GM18499 (cell line): ENCODE results near the gene LPCAT1.
"Not testable (repeated sequence)": the region's sequence is repeated elsewhere in the genome, so short reads cannot be mapped to it uniquely, and the experiment has no call there.

Experiments
- ATAC-seq: cut with Tn5 transposase; IDR thresholded peaks from one replicate; pipeline ENCODE4 v1.9.1; 2021; ENCODE audit warnings: moderate number of reproducible peaks; ENCODE audit not compliant: insufficient read depth, unreplicated experiment

LPCAT1 gene

GRCh38 chr5:1512541-1513291, 11.0 kb downstream of the LPCAT1 start:
- no peak for ATAC-seq

DNA sequence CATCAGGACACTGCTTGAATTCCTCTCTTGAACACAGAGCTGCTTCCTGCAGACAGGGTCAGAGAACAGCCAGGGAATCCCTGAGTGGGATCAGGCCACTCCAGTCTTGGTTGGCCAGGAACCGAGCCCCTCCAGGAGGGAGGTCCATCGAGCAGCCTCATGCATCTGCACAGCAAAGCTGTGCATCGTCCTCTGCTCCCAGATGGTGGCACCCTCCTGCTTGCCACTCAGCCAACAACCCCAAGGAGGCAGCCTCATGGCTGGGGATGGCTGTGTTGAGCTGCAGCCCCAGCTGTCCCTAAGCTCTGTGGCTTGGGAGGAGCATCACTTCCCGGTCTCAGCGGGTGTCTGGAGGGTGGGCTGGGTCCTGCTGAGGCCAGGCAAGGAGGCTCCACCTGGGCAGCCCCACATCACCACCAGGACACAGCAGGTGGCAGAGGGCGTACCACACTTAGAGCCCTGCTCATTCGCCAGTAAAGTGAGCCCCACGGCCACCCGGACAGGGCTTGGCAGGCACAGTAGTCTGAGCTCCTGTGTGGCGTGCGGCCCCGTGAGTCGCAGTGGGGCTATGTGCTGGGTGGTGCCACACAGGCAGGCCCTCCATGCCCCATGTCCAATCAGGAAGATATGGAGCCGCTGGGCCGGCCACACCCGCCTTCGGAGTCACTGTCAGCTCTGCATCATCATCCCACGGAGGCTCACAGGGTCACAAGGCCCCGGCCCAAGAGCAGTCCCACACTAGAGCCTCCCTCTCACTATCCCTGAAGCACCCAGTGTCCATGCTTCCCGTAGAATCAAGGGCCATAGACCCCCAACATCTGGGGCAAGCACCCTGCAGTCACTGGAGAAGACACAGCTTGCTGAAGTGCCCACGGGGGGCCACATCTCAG, 11.9 kb downstream of the LPCAT1 start:
- ATAC-seq: no peak

- no peak for ATAC-seq
These were observed 12.7 kb downstream of the LPCAT1 start for GRCh38 chr5:1511048-1511447.

GRCh38 chr5:1510631-1511030, 13.1 kb downstream of the LPCAT1 start:
- ATAC-seq: no peak

DNA sequence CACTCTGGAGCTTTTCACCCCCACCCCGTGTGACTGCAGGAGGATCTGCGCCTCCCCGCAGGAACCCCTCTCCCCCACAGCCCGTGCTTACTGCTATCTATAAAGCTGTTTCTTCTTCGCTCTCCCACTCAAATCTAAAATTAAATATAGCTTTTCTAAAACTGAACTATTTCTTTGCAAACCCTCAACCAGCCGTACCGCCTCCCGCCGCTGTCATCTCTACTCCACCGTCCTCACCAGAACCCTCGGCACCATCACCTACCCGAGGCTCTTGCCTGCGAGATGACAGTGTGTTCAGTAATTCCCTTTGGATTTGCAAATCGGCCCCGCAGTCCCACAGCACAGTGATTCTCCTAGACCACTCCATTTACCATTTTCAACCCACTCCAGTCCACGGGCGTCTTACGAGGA, 13.6 kb downstream of the LPCAT1 start:
- no peak for ATAC-seq

DNA sequence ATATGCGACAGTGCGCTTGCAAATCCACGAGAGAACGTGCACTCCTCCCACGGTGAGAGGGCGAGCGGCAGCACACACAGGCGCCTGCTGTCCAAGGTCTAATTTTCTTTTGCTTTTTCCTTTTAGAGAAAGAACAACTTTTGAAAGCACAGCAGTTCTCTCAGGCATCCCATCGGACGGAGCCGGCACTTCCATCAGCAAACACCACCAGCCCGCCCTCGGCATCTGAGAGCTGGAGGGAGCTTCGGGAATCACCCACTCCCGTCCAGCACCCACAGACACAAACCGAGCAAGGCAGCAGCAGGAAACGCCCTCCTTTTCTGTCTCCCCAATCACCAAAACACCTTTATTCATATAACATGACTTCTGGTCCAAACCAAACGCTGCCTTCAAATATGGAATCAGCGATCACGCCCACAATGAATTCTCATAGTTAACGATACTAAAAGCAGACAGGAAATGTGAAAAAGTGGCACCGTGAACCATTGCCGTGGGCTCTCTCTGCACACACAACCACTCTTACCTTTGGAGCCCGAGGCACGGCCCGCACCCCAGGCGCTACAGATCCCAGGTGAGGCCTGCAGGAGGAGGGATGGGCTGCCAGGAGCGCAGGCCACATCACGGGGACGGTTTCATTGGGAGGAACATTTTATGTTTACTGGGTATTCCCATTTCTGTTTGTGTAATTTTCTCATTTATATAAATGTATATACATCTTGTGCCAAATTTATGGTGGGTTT, 14.2 kb downstream of the LPCAT1 start:
- ATAC-seq: no peak

DNA sequence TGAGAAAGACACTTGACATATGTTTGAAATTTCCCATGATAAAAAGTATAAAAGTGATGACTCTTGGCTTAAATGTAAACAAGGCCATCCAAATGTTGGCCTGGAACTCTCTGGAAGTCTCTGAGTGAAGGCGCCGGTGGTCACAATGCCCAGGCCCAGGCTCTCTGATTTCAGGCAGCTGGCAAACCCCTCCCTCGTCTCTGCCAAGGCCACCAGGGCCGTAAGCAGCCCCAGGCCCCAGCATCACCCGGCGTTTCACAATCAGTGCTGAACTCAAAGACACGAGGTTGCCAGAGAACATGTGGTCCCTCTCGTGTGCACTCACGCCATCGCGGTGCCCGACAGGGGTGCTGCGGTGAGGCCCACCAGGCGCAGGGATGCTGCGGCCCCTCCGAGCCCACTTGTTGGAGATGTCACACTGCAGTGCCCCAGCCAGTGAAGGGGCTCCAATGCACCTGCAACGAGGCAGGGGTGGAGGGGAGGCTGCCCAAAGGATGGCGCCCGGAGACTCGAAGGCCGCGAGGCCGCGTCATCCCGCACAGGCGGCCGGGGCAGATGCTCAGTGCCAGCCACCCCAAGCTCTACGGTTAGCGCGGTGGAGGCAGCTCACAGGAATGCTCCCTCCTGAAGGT, 15.0 kb downstream of the LPCAT1 start:
- no peak for ATAC-seq

DNA sequence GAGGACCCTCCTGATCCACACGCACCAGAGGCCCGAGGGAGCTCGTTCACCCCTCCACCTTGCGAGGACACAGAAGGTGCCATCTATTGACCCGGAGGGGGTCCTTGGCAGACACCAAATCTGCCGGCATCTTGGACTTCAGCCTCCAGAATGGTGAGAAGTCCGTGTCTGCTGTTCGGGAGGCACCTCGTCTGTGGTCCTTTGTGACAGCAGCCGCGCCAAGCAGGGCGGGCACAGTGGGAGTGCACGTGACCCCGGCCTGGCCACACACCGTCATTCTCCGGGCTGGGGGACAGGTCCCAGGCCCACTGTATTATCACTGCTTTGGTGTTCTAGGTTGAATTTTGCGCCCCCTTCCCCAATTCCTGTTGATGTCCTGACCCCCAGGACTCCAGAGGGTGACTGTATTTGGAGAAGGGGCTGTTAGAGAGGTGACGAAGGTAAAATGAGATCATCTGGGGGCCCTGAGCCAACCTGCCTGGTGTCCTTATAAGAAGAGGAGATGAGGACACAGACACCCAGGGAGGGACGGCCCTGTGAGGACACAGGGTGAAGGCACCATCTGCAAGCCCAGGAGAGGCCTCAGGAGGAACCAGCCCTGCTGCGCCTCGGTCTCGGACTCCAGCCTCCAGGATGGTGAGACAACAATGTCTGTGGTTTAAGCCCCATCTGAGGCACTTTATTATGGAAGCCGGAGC, 15.7 kb downstream of the LPCAT1 start:
- ATAC-seq: no peak

- ATAC-seq: no peak
These were observed 16.3 kb downstream of the LPCAT1 start for GRCh38 chr5:1507457-1507856.

GRCh38 chr5:1507014-1507375, 16.8 kb downstream of the LPCAT1 start:
- ATAC-seq: no peak

DNA sequence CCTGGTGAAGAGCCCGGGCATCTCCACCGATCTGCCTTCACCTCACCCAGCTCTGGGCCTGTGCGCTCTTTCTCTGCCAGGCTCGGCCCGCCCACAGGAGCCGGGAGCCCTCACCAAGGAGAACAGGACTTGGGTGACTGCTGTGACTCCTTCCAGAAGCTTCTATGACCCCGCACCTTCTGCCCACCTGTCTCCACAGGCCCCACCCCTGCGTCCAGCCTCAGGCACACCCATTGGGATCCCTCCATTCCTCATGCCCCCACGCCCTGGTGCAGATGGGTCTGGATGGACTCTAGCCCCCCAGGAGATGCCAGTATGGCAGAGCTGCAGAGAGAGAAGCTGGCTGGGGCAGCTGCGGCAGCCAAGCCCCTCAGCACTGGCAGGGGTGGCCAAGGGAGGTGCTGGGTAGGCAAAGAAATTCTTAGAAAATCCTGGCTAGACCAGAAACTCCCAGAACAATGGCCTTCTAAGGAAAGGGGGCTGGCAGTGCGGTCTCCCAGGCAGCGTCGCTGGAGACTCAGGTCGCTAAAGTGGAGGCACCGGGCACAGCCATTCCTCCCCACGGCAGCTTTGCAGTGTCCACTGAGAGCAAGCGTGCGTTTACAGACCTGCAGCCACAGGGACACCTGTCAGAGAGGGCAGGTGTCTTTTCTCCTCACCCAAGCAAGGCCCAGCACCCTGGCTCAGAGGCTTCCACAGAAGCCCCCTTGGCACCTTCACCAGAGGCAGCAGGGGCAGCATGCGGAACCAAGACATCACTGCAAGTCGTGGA, 17.3 kb downstream of the LPCAT1 start:
- no peak for ATAC-seq

GRCh38 chr5:1505506-1506241, 18.1 kb downstream of the LPCAT1 start:
- ATAC-seq: no peak

GRCh38 chr5:1505089-1505488, 18.7 kb downstream of the LPCAT1 start:
- not testable (repeated sequence) for ATAC-seq

DNA sequence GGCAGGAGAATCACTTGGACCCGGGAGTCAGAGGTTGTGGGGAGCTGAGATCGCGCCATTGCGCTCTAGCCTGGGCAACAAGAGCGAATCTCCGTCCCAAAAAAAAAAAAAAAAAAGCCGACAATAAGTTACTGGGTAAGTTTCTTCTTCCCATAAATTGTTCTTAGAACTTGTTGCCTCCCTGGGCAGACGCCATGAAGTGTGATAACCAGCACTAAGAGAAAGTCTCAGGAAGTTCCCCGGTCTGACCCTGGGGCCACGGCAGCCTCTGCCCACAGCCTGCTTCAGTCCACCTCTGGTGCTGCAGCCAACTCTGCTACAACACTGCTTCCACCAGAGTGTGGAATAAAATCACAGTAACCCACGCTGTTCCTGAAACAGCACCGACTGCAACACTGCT, 19.1 kb downstream of the LPCAT1 start:
- no peak for ATAC-seq

- no peak for ATAC-seq
These were observed 19.6 kb downstream of the LPCAT1 start for GRCh38 chr5:1504069-1504595.

- ATAC-seq: no peak
These were observed 20.3 kb downstream of the LPCAT1 start for GRCh38 chr5:1503241-1504068.

GRCh38 chr5:1502737-1503120, 21.0 kb downstream of the LPCAT1 start:
- ATAC-seq: no peak
